HepG2 (cell line): ENCODE data around the gene AIP. TPM values are rescaled to one million over a fixed set of nuclear protein-coding genes. Genes with fewer than 3 reads are reported as not detected.

Experiments
- ARNT ChIP-seq: fragments of 450-650 bp; IDR thresholded peaks from 2 replicates; pipeline ENCODE4 v1.6.1; 2017
- CREBL2 ChIP-seq: sonication (generic); formaldehyde crosslinking; IDR thresholded peaks from 2 replicates; pipeline ENCODE4 v1.8.1; 2023; ENCODE audit warnings: missing genetic modification reagents, mild to moderate bottlenecking, borderline replicate concordance
- CREM ChIP-seq, 2 experiments: sonication (generic) in 1 of 2; formaldehyde crosslinking in 1 of 2; IDR thresholded peaks; 2 replicates each; pipeline versions ENCODE4 v1.4.0 to v1.6.1; 2016 to 2020; ENCODE audit warnings: antibody characterized with exemption in 1 of 2, mild to moderate bottlenecking in 1 of 2, missing genetic modification reagents in 1 of 2
- DNMT1 ChIP-seq: sonication (generic); formaldehyde crosslinking; IDR thresholded peaks from 2 replicates; pipeline ENCODE4 v1.5.1; 2020; ENCODE audit warnings: mild to moderate bottlenecking, missing genetic modification reagents
- FOXP1 ChIP-seq, 2 experiments: fragments of 450-650 bp in 1 of 2; IDR thresholded peaks; 2 replicates each; pipeline ENCODE4 v1.6.1; 2017 to 2018; ENCODE audit warnings: antibody characterized with exemption in 1 of 2
- GTF3A ChIP-seq: sonication (generic); formaldehyde crosslinking; conservative IDR thresholded peaks from 2 replicates; pipeline ENCODE4 v1.4.0; 2020; ENCODE audit warnings: mild to moderate bottlenecking, missing genetic modification reagents
- KDM5A ChIP-seq: fragments of 200-600 bp; sonication (generic); IDR thresholded peaks from 2 replicates; pipeline ENCODE4 v1.7.0; 2018; ENCODE audit warnings: antibody characterized with exemption, mild to moderate bottlenecking, low read length, borderline replicate concordance
- MBNL3 ChIP-seq: fragments of 250-450 bp; sonication (Bioruptor Pico); conservative IDR thresholded peaks from 2 replicates; pipeline ENCODE4 v1.8.0; 2022; ENCODE audit warnings: mild to moderate bottlenecking, inconsistent platforms
- PHF5A ChIP-seq: IDR thresholded peaks from one replicate; pipeline ENCODE4 v1.6.1; 2018; ENCODE audit warnings: low read depth, missing genetic modification reagents; ENCODE audit not compliant: unreplicated experiment
- PRMT3 ChIP-seq: sonication (generic); formaldehyde crosslinking; IDR thresholded peaks from 2 replicates; pipeline ENCODE4 v1.8.1; 2022; ENCODE audit warnings: low read depth, mild to moderate bottlenecking, moderate library complexity, missing genetic modification reagents, borderline replicate concordance
- SMYD3 ChIP-seq: sonication (generic); formaldehyde crosslinking; IDR thresholded peaks from 2 replicates; pipeline ENCODE4 v1.8.1; 2023; ENCODE audit warnings: mild to moderate bottlenecking, missing genetic modification reagents
- STAT6 ChIP-seq: sonication (generic); formaldehyde crosslinking; IDR thresholded peaks from 2 replicates; pipeline ENCODE4 v1.4.0; 2020; ENCODE audit warnings: missing genetic modification reagents, mild to moderate bottlenecking, borderline replicate concordance
- TEF ChIP-seq: sonication (generic); formaldehyde crosslinking; IDR thresholded peaks from 2 replicates; pipeline ENCODE4 v1.5.0; 2020; ENCODE audit warnings: missing genetic modification reagents
- ZNF274 ChIP-seq: sonication (generic); formaldehyde crosslinking; IDR thresholded peaks from 2 replicates; pipeline ENCODE4 v1.5.1; 2020; ENCODE audit warnings: mild to moderate bottlenecking, missing genetic modification reagents
- ZSCAN12 ChIP-seq: sonication (generic); formaldehyde crosslinking; IDR thresholded peaks from 2 replicates; pipeline ENCODE4 v1.9.0; 2021; ENCODE audit warnings: mild to moderate bottlenecking, missing genetic modification reagents
- polyA plus RNA-seq, 8 experiments: library from polyadenylated mRNA; depleted of rRNA in 3 of 8; stranded (reverse) in 7 of 8; unstranded in 1 of 8; fragments of >200 nt; fragmentation: Illumina TruSeq in 4 of 8; extraction: Trizol in 4 of 8; gene quantifications; 2 replicates each; pipeline versions ENCODE4 v1.2.1 to v1.2.3, GENCODE V29; 2011 to 2016; ENCODE audit warnings: low read depth in 4 of 8, missing spikeins in 1 of 8, mixed read lengths in 1 of 8; ENCODE audit not compliant: insufficient read depth in 1 of 8
- total RNA-seq, 5 experiments: library from RNA; depleted of rRNA; stranded (reverse); fragments of >200 nt; fragmentation: Illumina TruSeq; extraction: Trizol; gene quantifications; 2 replicates each; pipeline ENCODE4 v1.2.3, GENCODE V29; 2016; ENCODE audit warnings: low read depth in 1 of 5
- TF ChIP-seq, protein P1 (sequence below): sonication (generic); formaldehyde crosslinking; IDR thresholded peaks from 2 replicates; pipeline ENCODE4 v1.4.0; 2020; ENCODE audit warnings: missing genetic modification reagents
- TF ChIP-seq, protein P2 (sequence below): sonication (generic); formaldehyde crosslinking; IDR thresholded peaks from 2 replicates; pipeline ENCODE4 v1.5.1; 2020; ENCODE audit warnings: mild to moderate bottlenecking, missing genetic modification reagents, borderline replicate concordance

Gene AIP
- total and polyA plus RNA-seq, 2 of the 13 experiments (the other 11 are each of a cell fraction or from before 2014, with no cell fraction given), result 51.8 to 110 TPM

GRCh38 chr11:67482827-67483798 lies at the start of gene AIP (continued):
- TF ChIP-seq, protein P1, sequence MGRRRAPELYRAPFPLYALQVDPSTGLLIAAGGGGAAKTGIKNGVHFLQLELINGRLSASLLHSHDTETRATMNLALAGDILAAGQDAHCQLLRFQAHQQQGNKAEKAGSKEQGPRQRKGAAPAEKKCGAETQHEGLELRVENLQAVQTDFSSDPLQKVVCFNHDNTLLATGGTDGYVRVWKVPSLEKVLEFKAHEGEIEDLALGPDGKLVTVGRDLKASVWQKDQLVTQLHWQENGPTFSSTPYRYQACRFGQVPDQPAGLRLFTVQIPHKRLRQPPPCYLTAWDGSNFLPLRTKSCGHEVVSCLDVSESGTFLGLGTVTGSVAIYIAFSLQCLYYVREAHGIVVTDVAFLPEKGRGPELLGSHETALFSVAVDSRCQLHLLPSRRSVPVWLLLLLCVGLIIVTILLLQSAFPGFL (CRISPR knock-in tag), result no peak
- 0 out of 2 replicates have a peak, but pooled peaks have one; percentile 32 for TF ChIP-seq ZSCAN12 (CRISPR knock-in tag)
- no peak for TF ChIP-seq FOXP1 (IDR thresholded peaks at IDR 0.05)
- TF ChIP-seq FOXP1 (CRISPR knock-in tag; IDR thresholded peaks at IDR 0.05), result 0 out of 2 replicates have a peak, but pooled peaks have one; percentile 13
- peak; percentile 78 for TF ChIP-seq PHF5A (CRISPR knock-in tag)
- TF ChIP-seq KDM5A, result peak; percentile 73
- TF ChIP-seq STAT6 (CRISPR knock-in tag), result peak; percentile 48; the same call in 1 of the 2 replicates
- no peak for TF ChIP-seq ARNT
- TF ChIP-seq ZNF274 (CRISPR knock-in tag), result peak; percentile 99
- TF ChIP-seq SMYD3, result peak; percentile 99
- TF ChIP-seq, protein P2, sequence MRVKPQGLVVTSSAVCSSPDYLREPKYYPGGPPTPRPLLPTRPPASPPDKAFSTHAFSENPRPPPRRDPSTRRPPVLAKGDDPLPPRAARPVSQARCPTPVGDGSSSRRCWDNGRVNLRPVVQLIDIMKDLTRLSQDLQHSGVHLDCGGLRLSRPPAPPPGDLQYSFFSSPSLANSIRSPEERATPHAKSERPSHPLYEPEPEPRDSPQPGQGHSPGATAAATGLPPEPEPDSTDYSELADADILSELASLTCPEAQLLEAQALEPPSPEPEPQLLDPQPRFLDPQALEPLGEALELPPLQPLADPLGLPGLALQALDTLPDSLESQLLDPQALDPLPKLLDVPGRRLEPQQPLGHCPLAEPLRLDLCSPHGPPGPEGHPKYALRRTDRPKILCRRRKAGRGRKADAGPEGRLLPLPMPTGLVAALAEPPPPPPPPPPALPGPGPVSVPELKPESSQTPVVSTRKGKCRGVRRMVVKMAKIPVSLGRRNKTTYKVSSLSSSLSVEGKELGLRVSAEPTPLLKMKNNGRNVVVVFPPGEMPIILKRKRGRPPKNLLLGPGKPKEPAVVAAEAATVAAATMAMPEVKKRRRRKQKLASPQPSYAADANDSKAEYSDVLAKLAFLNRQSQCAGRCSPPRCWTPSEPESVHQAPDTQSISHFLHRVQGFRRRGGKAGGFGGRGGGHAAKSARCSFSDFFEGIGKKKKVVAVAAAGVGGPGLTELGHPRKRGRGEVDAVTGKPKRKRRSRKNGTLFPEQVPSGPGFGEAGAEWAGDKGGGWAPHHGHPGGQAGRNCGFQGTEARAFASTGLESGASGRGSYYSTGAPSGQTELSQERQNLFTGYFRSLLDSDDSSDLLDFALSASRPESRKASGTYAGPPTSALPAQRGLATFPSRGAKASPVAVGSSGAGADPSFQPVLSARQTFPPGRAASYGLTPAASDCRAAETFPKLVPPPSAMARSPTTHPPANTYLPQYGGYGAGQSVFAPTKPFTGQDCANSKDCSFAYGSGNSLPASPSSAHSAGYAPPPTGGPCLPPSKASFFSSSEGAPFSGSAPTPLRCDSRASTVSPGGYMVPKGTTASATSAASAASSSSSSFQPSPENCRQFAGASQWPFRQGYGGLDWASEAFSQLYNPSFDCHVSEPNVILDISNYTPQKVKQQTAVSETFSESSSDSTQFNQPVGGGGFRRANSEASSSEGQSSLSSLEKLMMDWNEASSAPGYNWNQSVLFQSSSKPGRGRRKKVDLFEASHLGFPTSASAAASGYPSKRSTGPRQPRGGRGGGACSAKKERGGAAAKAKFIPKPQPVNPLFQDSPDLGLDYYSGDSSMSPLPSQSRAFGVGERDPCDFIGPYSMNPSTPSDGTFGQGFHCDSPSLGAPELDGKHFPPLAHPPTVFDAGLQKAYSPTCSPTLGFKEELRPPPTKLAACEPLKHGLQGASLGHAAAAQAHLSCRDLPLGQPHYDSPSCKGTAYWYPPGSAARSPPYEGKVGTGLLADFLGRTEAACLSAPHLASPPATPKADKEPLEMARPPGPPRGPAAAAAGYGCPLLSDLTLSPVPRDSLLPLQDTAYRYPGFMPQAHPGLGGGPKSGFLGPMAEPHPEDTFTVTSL (CRISPR knock-in tag), result peak; percentile 52; the same call in 1 of the 2 replicates
- TF ChIP-seq GTF3A, result no peak
- peak; percentile 70; the same call in 1 of the 2 replicates for TF ChIP-seq PRMT3
- TF ChIP-seq CREBL2 (CRISPR knock-in tag), result peak; percentile 90; the same call in 1 of the 2 replicates
- TF ChIP-seq TEF (CRISPR knock-in tag), result peak; percentile 77
- TF ChIP-seq CREM (IDR thresholded peaks at IDR 0.05), result peak; percentile 83
- no peak for TF ChIP-seq CREM (CRISPR knock-in tag; IDR thresholded peaks at IDR 0.05)
- TF ChIP-seq MBNL3 (CRISPR knock-in tag), result no peak
- TF ChIP-seq DNMT1, result 0 out of 2 replicates have a peak, but pooled peaks have one; percentile 74
